Ectodermal cell (in vitro differentiated cells): ENCODE data around the gene TTC8.
"Not testable (repeated sequence)": the region's sequence is repeated elsewhere in the genome, so short reads cannot be mapped to it uniquely, and the experiment has no call there.

Experiments
- H3K27ac ChIP-seq: 2 replicates; pipeline ENCODE4 v1.7.0; 2013; ENCODE audit warnings: mild to moderate bottlenecking, low read depth, low read length; ENCODE audit not compliant: insufficient read depth, poor library complexity, severe bottlenecking
- H3K27me3 ChIP-seq: 2 replicates; pipeline ENCODE4 v1.7.0; 2013; ENCODE audit warnings: mild to moderate bottlenecking, low read length; ENCODE audit not compliant: insufficient read depth, control insufficient read depth, poor library complexity, severe bottlenecking
- H3K36me3 ChIP-seq: one replicate; pipeline ENCODE4 v1.7.0; 2013; ENCODE audit warnings: low read length; ENCODE audit not compliant: control insufficient read depth, insufficient read depth
- H3K4me1 ChIP-seq: one replicate; pipeline ENCODE4 v1.7.0; 2013; ENCODE audit warnings: low read length; ENCODE audit not compliant: control insufficient read depth, insufficient read depth
- H3K4me3 ChIP-seq: 2 replicates; pipeline ENCODE4 v1.7.0; 2013; ENCODE audit warnings: low read depth, low read length, control low read depth; ENCODE audit not compliant: insufficient read depth
- H3K9me3 ChIP-seq: 2 replicates; pipeline ENCODE4 v1.7.0; 2013; ENCODE audit warnings: mild to moderate bottlenecking, low read length, moderate library complexity; ENCODE audit not compliant: control insufficient read depth
- WGBS, 2 experiments: methylation state at CpG; one replicate each; pipeline ENCODE4 v1.1.7; 2013; ENCODE audit warnings: missing lambda C conversion rate in 2 of 2; 5-methylcytosine and 5-hydroxymethylcytosine counted together

The TTC8 gene

GRCh38 chr14:88859118-88859517 lies 34.7 kb downstream of the TTC8 start:
- not testable (repeated sequence) for H3K4me1 ChIP-seq, H3K27ac ChIP-seq, H3K4me3 ChIP-seq, H3K9me3 ChIP-seq, H3K27me3 ChIP-seq
- 92 to 95% methylated on average over 2 of the region's 2 CpGs for WGBS, 2 experiments
- peaks cover 13% of the 10 kb centered on the region for H3K36me3 ChIP-seq

- WGBS, 2 experiments, result 100% methylated on average over 1 of the region's 1 CpG
Observed at GRCh38 chr14:88863167-88863566, 38.7 kb downstream of the TTC8 start.

GRCh38 chr14:88864198-88864597 lies 39.7 kb downstream of the TTC8 start:
- Histone ChIP-seq H3K36me3 (peaks cover 7% of the 10 kb centered on the region), H3K27ac (no peak overlapping the region), H3K4me3 (no peak overlapping the region), H3K9me3 (no peaks in the 10 kb centered on the region), H3K4me1 (no peaks in the 10 kb centered on the region), H3K27me3 (no peaks in the 10 kb centered on the region)
- WGBS, 2 experiments, result 95 to 100% methylated on average over 1 of the region's 1 CpG

More at GRCh38 chr14:88863167-88863566, 38.7 kb downstream of the TTC8 start:
- no peak overlapping the region for H3K4me3 ChIP-seq
- no peaks in the 10 kb centered on the region for H3K9me3 ChIP-seq
- H3K27ac ChIP-seq, result no peak overlapping the region
- H3K27me3 ChIP-seq, result no peaks in the 10 kb centered on the region
- H3K36me3 ChIP-seq, result peaks cover 13% of the 10 kb centered on the region
- H3K4me1 ChIP-seq, result no peaks in the 10 kb centered on the region

GRCh38 chr14:88866305-88866704 lies 41.9 kb downstream of the TTC8 start:
- H3K4me1 ChIP-seq, result no peaks in the 10 kb centered on the region
- H3K36me3 ChIP-seq, result peaks cover 12% of the 10 kb centered on the region
- H3K27me3 ChIP-seq, result no peaks in the 10 kb centered on the region
- no peaks in the 10 kb centered on the region for H3K9me3 ChIP-seq
- H3K4me3 ChIP-seq, result no peak overlapping the region
- WGBS, 2 experiments, result 71 to 82% methylated on average over 3 of the region's 3 CpGs
- no peak overlapping the region for H3K27ac ChIP-seq

GRCh38 chr14:88868558-88869159 lies 44.2 kb downstream of the TTC8 start:
- Histone ChIP-seq H3K27me3 (no peaks in the 10 kb centered on the region), H3K4me1 (no peaks in the 10 kb centered on the region), H3K9me3 (no peaks in the 10 kb centered on the region), H3K4me3 (no peak overlapping the region), H3K27ac (no peak overlapping the region), H3K36me3 (peaks cover 11% of the 10 kb centered on the region)

GRCh38 chr14:88870777-88871176 lies 46.3 kb downstream of the TTC8 start:
- Histone ChIP-seq H3K4me3 (no peak overlapping the region), H3K27me3 (no peaks in the 10 kb centered on the region), H3K36me3 (peaks cover 11% of the 10 kb centered on the region), H3K9me3 (no peaks in the 10 kb centered on the region), H3K4me1 (no peaks in the 10 kb centered on the region), H3K27ac (no peak overlapping the region)
- 94 to 95% methylated on average over 7 of the region's 7 CpGs for WGBS, 2 experiments

GRCh38 chr14:88871429-88871828 lies 47.0 kb downstream of the TTC8 start:
- peaks cover 11% of the 10 kb centered on the region for H3K36me3 ChIP-seq
- H3K9me3 ChIP-seq, result no peaks in the 10 kb centered on the region
- H3K27ac ChIP-seq, result no peak overlapping the region
- no peak overlapping the region for H3K4me3 ChIP-seq
- H3K27me3 ChIP-seq, result no peaks in the 10 kb centered on the region
- no peaks in the 10 kb centered on the region for H3K4me1 ChIP-seq
- WGBS, 2 experiments, result 96% methylated on average over 3 of the region's 3 CpGs

- no peak overlapping the region for H3K4me3 ChIP-seq
- WGBS, 2 experiments, result 92 to 94% methylated on average over 3 of the region's 3 CpGs
- no peaks in the 10 kb centered on the region for H3K9me3 ChIP-seq
- no peaks in the 10 kb centered on the region for H3K27me3 ChIP-seq
- no peaks in the 10 kb centered on the region for H3K4me1 ChIP-seq
- no peak overlapping the region for H3K27ac ChIP-seq
- H3K36me3 ChIP-seq, result peaks cover 11% of the 10 kb centered on the region
Observed at GRCh38 chr14:88872976-88873375, 48.5 kb downstream of the TTC8 start.

GRCh38 chr14:88877192-88877591 lies 52.7 kb downstream of the TTC8 start:
- Histone ChIP-seq H3K36me3 (peaks cover 3% of the 10 kb centered on the region), H3K4me3 (no peak overlapping the region), H3K27me3 (no peaks in the 10 kb centered on the region), H3K9me3 (no peaks in the 10 kb centered on the region), H3K27ac (no peak overlapping the region), H3K4me1 (no peaks in the 10 kb centered on the region)
- 95 to 100% methylated on average over 2 of the region's 2 CpGs for WGBS, 2 experiments

- no peaks in the 10 kb centered on the region for H3K27me3 ChIP-seq
- no peaks in the 10 kb centered on the region for H3K36me3 ChIP-seq
- 97 to 99% methylated on average over 4 of the region's 4 CpGs for WGBS, 2 experiments
- no peaks in the 10 kb centered on the region for H3K4me1 ChIP-seq
- no peak overlapping the region for H3K27ac ChIP-seq
- no peak overlapping the region for H3K4me3 ChIP-seq
- no peaks in the 10 kb centered on the region for H3K9me3 ChIP-seq
Observed at GRCh38 chr14:88879022-88879421, 54.6 kb downstream of the TTC8 start.

- no peaks in the 10 kb centered on the region for H3K4me1 ChIP-seq
- H3K9me3 ChIP-seq, result no peaks in the 10 kb centered on the region
- 83 to 100% methylated on average over 1 of the region's 1 CpG for WGBS, 2 experiments
- no peak overlapping the region for H3K27ac ChIP-seq
- no peaks in the 10 kb centered on the region for H3K36me3 ChIP-seq
- H3K4me3 ChIP-seq, result no peak overlapping the region
- no peaks in the 10 kb centered on the region for H3K27me3 ChIP-seq
Observed at GRCh38 chr14:88882236-88882635, 57.8 kb downstream of the TTC8 start.
